ENCODE data around the gene KIAA0319L. TPM values are rescaled to one million over a fixed set of nuclear protein-coding genes. Genes with fewer than 3 reads are reported as not detected.

Gene KIAA0319L
- total RNA-seq, 1 experiment from 2014 or later: 60.0 TPM

DNA sequence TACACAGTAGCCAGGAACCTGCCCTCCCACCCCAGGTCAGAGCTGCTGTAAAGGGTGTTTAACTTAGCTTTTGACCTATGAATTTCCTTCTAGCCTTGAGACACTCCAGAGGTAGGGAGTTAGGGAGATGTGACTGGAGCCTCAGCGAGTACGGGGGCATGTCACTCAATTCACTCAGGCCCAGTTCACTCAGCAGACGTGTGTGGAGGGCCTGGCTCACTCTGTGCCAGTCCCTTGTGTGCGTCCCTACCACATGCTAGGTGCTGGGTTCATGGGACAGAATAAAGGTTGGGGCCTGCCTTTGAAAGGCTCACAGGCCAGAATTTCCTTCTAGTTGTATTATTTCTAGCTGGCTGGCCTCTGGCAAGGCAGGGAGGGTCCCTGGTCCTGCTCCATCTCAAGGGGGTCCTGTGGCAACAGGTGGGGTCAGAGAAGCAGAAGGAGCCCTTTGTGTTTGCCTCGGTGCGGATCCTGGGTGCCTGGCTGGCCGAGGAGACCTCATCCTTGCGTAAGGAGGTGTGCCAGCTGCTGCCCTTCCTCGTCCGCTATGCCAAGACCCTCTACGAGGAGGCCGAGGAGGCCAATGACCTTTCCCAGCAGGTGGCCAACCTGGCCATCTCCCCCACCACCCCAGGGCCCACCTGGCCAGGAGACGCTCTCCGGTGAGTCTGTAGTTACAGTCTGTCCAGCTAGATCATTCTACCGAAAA lies 4.9 kb upstream of the KIAA0319L start:
- no peak for DNase-seq (ENCODE audit: low read depth, low spot score)
- no peak overlapping the region for H3K4me3 ChIP-seq (ENCODE audit: low read depth in 2 of 2, low read length in 2 of 2)
- H3K27ac ChIP-seq (ENCODE audit: low read length): no peak overlapping the region
- intact Hi-C loops (cut with micrococcal nuclease; ENCODE audit: unreplicated experiment) (no loop called here), in situ Hi-C loops (cut with HindIII; ENCODE audit: low pct_unique_long_range_greater_than_20kb, low sequenced_read_pairs) (no loop called here)
- no peaks in the 10 kb centered on the region for H3K27me3 ChIP-seq (ENCODE audit: control insufficient read depth, insufficient read depth, low read length)
- peaks cover 10% of the 10 kb centered on the region for H3K4me1 ChIP-seq (ENCODE audit: control insufficient read depth, insufficient read depth, low read length)
- H3K9me3 ChIP-seq (ENCODE audit: control insufficient read depth, insufficient read depth, low read depth, low read length): no peaks in the 10 kb centered on the region
- ATAC-seq: no peak
- ChIA-PET POLR2A (no interaction called here), CTCF (interaction anchor here (0.9 kb wide), 1 partner anchor 82 kb away, joined by 3 read pairs; no protein-coding TSS in a partner anchor)
- no peak for TF ChIP-seq SIN3A (IDR thresholded peaks at IDR 0.05; ENCODE audit: borderline replicate concordance, insufficient read depth, low read depth, low read length)
- no peak for TF ChIP-seq TCF7L2 (IDR thresholded peaks at IDR 0.05; ENCODE audit: low read depth, low read length)
- no peak for TF ChIP-seq POLR2AphosphoS5 (IDR thresholded peaks at IDR 0.05; ENCODE audit: low read depth, low read length)
- TF ChIP-seq, protein P1, sequence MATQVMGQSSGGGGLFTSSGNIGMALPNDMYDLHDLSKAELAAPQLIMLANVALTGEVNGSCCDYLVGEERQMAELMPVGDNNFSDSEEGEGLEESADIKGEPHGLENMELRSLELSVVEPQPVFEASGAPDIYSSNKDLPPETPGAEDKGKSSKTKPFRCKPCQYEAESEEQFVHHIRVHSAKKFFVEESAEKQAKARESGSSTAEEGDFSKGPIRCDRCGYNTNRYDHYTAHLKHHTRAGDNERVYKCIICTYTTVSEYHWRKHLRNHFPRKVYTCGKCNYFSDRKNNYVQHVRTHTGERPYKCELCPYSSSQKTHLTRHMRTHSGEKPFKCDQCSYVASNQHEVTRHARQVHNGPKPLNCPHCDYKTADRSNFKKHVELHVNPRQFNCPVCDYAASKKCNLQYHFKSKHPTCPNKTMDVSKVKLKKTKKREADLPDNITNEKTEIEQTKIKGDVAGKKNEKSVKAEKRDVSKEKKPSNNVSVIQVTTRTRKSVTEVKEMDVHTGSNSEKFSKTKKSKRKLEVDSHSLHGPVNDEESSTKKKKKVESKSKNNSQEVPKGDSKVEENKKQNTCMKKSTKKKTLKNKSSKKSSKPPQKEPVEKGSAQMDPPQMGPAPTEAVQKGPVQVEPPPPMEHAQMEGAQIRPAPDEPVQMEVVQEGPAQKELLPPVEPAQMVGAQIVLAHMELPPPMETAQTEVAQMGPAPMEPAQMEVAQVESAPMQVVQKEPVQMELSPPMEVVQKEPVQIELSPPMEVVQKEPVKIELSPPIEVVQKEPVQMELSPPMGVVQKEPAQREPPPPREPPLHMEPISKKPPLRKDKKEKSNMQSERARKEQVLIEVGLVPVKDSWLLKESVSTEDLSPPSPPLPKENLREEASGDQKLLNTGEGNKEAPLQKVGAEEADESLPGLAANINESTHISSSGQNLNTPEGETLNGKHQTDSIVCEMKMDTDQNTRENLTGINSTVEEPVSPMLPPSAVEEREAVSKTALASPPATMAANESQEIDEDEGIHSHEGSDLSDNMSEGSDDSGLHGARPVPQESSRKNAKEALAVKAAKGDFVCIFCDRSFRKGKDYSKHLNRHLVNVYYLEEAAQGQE (IDR thresholded peaks at IDR 0.05; ENCODE audit: insufficient read depth in 1 of 2, low read depth in 2 of 2, low read length in 1 of 2): no peak
- TF ChIP-seq, protein P2, sequence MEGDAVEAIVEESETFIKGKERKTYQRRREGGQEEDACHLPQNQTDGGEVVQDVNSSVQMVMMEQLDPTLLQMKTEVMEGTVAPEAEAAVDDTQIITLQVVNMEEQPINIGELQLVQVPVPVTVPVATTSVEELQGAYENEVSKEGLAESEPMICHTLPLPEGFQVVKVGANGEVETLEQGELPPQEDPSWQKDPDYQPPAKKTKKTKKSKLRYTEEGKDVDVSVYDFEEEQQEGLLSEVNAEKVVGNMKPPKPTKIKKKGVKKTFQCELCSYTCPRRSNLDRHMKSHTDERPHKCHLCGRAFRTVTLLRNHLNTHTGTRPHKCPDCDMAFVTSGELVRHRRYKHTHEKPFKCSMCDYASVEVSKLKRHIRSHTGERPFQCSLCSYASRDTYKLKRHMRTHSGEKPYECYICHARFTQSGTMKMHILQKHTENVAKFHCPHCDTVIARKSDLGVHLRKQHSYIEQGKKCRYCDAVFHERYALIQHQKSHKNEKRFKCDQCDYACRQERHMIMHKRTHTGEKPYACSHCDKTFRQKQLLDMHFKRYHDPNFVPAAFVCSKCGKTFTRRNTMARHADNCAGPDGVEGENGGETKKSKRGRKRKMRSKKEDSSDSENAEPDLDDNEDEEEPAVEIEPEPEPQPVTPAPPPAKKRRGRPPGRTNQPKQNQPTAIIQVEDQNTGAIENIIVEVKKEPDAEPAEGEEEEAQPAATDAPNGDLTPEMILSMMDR (IDR thresholded peaks at IDR 0.05): no peak
- no TSS peak for BruUV-seq (replicated peaks)
- H3K36me3 ChIP-seq (ENCODE audit: control insufficient read depth, insufficient read depth, low read length): peaks cover 2% of the 10 kb centered on the region

DNA sequence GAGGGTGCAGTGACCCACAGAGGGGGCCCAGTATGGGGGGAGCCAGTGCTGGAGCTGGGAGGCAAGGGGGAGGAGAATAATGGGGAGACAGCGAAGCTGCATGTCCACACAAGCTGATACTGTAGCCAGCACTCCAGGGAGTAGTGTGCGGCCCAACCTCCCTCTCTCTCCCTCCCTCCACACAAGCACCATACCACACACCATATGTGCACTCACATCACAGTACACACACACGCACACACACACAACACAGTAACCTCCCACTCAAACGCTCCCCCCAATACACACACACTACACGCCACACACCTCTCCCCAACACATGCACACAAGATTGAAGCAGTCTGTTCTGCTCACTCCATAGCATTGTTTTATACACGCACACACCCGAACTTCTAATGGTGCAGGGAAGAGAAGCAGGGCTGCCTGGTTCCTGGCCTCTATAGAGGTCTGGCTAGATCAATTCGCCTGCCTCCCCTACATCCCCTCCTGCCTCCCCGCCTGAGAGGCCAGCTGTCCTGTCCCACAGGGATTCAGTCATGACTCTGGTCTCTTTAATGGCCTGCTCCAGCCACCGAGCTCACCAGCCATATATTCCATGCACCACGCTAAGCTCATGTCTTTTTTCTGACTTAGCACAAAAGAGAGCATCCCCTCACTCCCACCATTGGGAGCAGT lies 4.2 kb upstream of the KIAA0319L start:
- Histone ChIP-seq H3K27ac (ENCODE audit: low read length) (no peak overlapping the region), H3K27me3 (ENCODE audit: control insufficient read depth, insufficient read depth, low read length) (no peaks in the 10 kb centered on the region), H3K9me3 (ENCODE audit: control insufficient read depth, insufficient read depth, low read depth, low read length) (no peaks in the 10 kb centered on the region), H3K4me1 (ENCODE audit: control insufficient read depth, insufficient read depth, low read length) (peaks cover 10% of the 10 kb centered on the region), H3K4me3 (ENCODE audit: low read depth in 2 of 2, low read length in 2 of 2) (no peak overlapping the region), H3K36me3 (ENCODE audit: control insufficient read depth, insufficient read depth, low read length) (peaks cover 2% of the 10 kb centered on the region)
- DNase-seq (ENCODE audit: low read depth, low spot score) (no peak), ATAC-seq (no peak)
- TF ChIP-seq POLR2AphosphoS5 (IDR thresholded peaks at IDR 0.05; ENCODE audit: low read depth, low read length) (0 out of 2 replicates have a peak, but pooled peaks have one; percentile 11), TCF7L2 (IDR thresholded peaks at IDR 0.05; ENCODE audit: low read depth, low read length) (no peak)
- POLR2A ChIA-PET: interaction anchor here (0.6 kb wide), 1 partner anchor 75 kb away, joined by 7 read pairs; no protein-coding TSS in a partner anchor
- intact Hi-C loops (cut with micrococcal nuclease; ENCODE audit: unreplicated experiment) (no loop called here), in situ Hi-C loops (cut with HindIII; ENCODE audit: low pct_unique_long_range_greater_than_20kb, low sequenced_read_pairs) (no loop called here)
- CTCF ChIA-PET: no interaction called here
- BruUV-seq (replicated peaks): no TSS peak

All from Panc1 (cell line).